Measurements from ENCODE around the gene DNAJC27.

- TF ChIP-seq EZH2 (IDR thresholded peaks at IDR 0.05; ENCODE audit: borderline replicate concordance, insufficient read depth, low read depth, low read length, poor library complexity, severe bottlenecking): no peak
- TF ChIP-seq CTCF (IDR thresholded peaks at IDR 0.05): no peak
These were observed 21.7 kb downstream of the DNAJC27 start for GRCh38 chr2:24950102-24950501.

Data from B cell (primary cell).